Measurements from ENCODE around the gene DLGAP1. TPM values are rescaled to one million over a fixed set of nuclear protein-coding genes. Genes with fewer than 3 reads are reported as not detected.

Gene DLGAP1
- polyA plus RNA-seq, 1 experiment, result 0.09 TPM

DNA sequence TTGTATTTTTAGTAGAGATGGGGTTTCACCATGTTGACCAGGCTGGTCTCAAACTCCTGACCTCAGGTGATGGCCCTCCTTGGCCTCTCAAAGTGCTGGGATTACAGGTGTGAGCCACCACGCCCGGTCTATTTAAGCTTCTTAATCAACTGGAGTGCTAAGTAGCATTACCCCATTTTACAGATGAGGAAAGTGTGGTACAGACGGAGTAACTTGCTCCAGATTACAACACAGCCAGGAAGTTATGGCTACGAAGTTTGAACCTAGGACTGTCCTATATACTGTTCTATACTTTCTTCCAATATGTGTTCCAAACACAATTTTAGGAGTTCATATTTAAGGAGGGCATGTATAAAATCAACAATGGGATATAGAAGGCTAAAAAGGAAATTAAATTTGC lies 807.5 kb downstream of the DLGAP1 start:
- ChIA-PET POLR2A (interaction anchor here (0.7 kb wide), 1 partner anchor 15 kb away, joined by 5 read pairs; no protein-coding TSS in a partner anchor), CTCF (interaction anchor here (1.0 kb wide), 3 partner anchors 19 to 194 kb away, joined by 3 to 5 read pairs (median 5); no protein-coding TSS in a partner anchor)
- TF ChIP-seq CTCF (IDR thresholded peaks at IDR 0.05; ENCODE audit: low read depth, low read length), result no peak
- Histone ChIP-seq H3K27me3 (ENCODE audit: control insufficient read depth, insufficient read depth, low read length) (no peaks in the 10 kb centered on the region), H3K9me3 (ENCODE audit: control insufficient read depth, insufficient read depth, low read length) (no peaks in the 10 kb centered on the region), H3K4me3 (ENCODE audit: low read depth, low read length) (no peak overlapping the region), H3K27ac (ENCODE audit: low read depth, low read length) (no peak overlapping the region)
- DNase-seq (ENCODE audit: low read depth, low spot score), result no peak

GRCh38 chr18:3645384-3646156 lies 809.5 kb downstream of the DLGAP1 start:
- ChIA-PET POLR2A (interaction anchor here (1.4 kb wide), 1 partner anchor 21 kb away, joined by 4 read pairs; no protein-coding TSS in a partner anchor), CTCF (interaction anchor here (1.0 kb wide), 1 partner anchor 20 kb away, joined by 6 read pairs; no protein-coding TSS in a partner anchor)
- no peak for DNase-seq (ENCODE audit: low read depth, low spot score)
- no peaks in the 10 kb centered on the region for H3K27me3 ChIP-seq (ENCODE audit: control insufficient read depth, insufficient read depth, low read length)
- no peak overlapping the region for H3K4me3 ChIP-seq (ENCODE audit: low read depth, low read length)
- no peaks in the 10 kb centered on the region for H3K9me3 ChIP-seq (ENCODE audit: control insufficient read depth, insufficient read depth, low read length)
- H3K27ac ChIP-seq (ENCODE audit: low read depth, low read length), result no peak overlapping the region
- no peak for TF ChIP-seq CTCF (IDR thresholded peaks at IDR 0.05; ENCODE audit: low read depth, low read length)

DNA sequence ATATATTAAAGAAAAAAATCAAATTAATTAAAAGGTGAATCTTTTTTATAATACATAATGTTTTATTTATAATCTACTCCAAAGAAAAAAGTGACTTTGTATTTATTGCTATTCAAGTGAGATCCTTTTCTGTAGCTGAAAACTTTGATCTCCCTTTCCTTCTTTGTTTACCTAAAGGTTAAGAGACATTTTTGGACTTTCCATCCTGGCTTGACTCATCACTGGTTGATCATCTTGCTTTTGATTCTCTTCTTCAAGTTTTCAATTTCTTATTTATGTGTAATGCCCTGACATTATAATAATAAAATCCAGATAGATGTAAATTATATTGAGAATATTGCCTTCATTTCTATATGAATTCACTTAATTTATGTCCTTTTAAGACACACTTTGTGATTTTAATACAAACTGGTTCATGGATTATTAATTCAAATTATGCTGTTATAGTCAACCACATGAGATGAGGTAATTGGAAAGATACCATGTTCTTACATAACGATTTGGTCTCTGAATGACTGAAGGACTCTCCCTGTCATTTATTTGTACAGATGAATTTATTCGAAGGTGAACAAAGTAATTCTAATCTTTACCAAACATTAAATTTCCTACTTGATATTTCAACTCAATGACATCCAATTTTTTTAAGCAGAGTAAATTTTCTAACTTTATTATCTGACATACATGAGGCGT lies 820.7 kb downstream of the DLGAP1 start:
- DNase-seq (ENCODE audit: low read depth, low spot score), result no peak
- Histone ChIP-seq H3K27me3 (ENCODE audit: control insufficient read depth, insufficient read depth, low read length) (no peaks in the 10 kb centered on the region), H3K4me3 (ENCODE audit: low read depth, low read length) (no peak overlapping the region), H3K27ac (ENCODE audit: low read depth, low read length) (no peak overlapping the region), H3K9me3 (ENCODE audit: control insufficient read depth, insufficient read depth, low read length) (no peaks in the 10 kb centered on the region)
- no peak for TF ChIP-seq CTCF (IDR thresholded peaks at IDR 0.05; ENCODE audit: low read depth, low read length)
- ChIA-PET POLR2A (interaction anchor here (1.4 kb wide), 1 partner anchor 31 kb away, joined by 3 read pairs; no protein-coding TSS in a partner anchor), CTCF (interaction anchor here (0.6 kb wide), 1 partner anchor 352 kb away, joined by 7 read pairs; no protein-coding TSS in a partner anchor)

- Histone ChIP-seq H3K9me3 (ENCODE audit: control insufficient read depth, insufficient read depth, low read length) (no peaks in the 10 kb centered on the region), H3K27me3 (ENCODE audit: control insufficient read depth, insufficient read depth, low read length) (no peaks in the 10 kb centered on the region), H3K4me3 (ENCODE audit: low read depth, low read length) (no peak overlapping the region), H3K27ac (ENCODE audit: low read depth, low read length) (no peak overlapping the region)
- TF ChIP-seq CTCF (IDR thresholded peaks at IDR 0.05; ENCODE audit: low read depth, low read length), result no peak
- DNase-seq (ENCODE audit: low read depth, low spot score), result no peak
- ChIA-PET POLR2A (no interaction called here), CTCF (interaction anchor here (0.7 kb wide), 1 partner anchor 29 kb away, joined by 4 read pairs; no protein-coding TSS in a partner anchor)
These were observed 823.2 kb downstream of the DLGAP1 start for GRCh38 chr18:3631887-3632286.

All from AG04450 (cell line).